OCI-LY3 (cell line): Measurements from ENCODE around the gene GAS7.

Experiments used
- H2AFZ ChIP-seq: fragments of 200-600, 300-600 bp; shearing (Covaris generic); 2 replicates; pipeline ENCODE4 v1.6.0; 2014; ENCODE audit warnings: antibody characterized with exemption, low read depth, low read length
- H3K27ac ChIP-seq: fragments of 200-600, 300-600 bp; sonication (generic); 2 replicates; pipeline ENCODE4 v1.5.1; 2014; ENCODE audit warnings: mild to moderate bottlenecking, low read length, moderate library complexity, mixed read lengths
- H3K27me3 ChIP-seq: fragments of 200-600, 300-600 bp; sonication (generic); 2 replicates; pipeline ENCODE4 v1.6.1; 2014; ENCODE audit warnings: low read depth, low read length, mixed read lengths
- H3K36me3 ChIP-seq: fragments of 200-600, 300-600 bp; sonication (generic); replicated peaks from 2 replicates; pipeline ENCODE3; 2014; ENCODE audit warnings: low read depth, low read length, mixed read lengths
- H3K4me1 ChIP-seq: fragments of 300-600, 200-600 bp; sonication (generic); 2 replicates; pipeline ENCODE4 v1.6.1; 2014; ENCODE audit warnings: low read length, mixed read lengths
- H3K4me2 ChIP-seq: fragments of 200-600, 300-600 bp; sonication (generic); 2 replicates; pipeline ENCODE4 v1.6.1; 2014; ENCODE audit warnings: low read length, mixed read lengths
- H3K4me3 ChIP-seq: fragments of 300-600, 200-600 bp; sonication (generic); 2 replicates; pipeline ENCODE4 v1.5.1; 2014; ENCODE audit warnings: antibody characterized with exemption, mild to moderate bottlenecking, low read length, moderate library complexity
- H3K79me2 ChIP-seq: fragments of 300-600, 200-600 bp; shearing (Covaris generic); 2 replicates; pipeline ENCODE4 v1.6.1; 2014; ENCODE audit warnings: mild to moderate bottlenecking, low read length, mixed read lengths
- H3K9ac ChIP-seq: fragments of 300-600, 200-600 bp; shearing (Covaris generic); 2 replicates; pipeline ENCODE4 v1.6.0; 2014; ENCODE audit warnings: mild to moderate bottlenecking, low read length, moderate library complexity
- H3K9me3 ChIP-seq: fragments of 200-600, 300-600 bp; shearing (Covaris generic); 2 replicates; pipeline ENCODE4 v1.6.1; 2014; ENCODE audit warnings: low read length, mixed read lengths; ENCODE audit not compliant: insufficient read depth
- H4K20me1 ChIP-seq: fragments of 200-600, 300-600 bp; sonication (generic); 2 replicates; pipeline ENCODE4 v1.6.1; 2016; ENCODE audit warnings: low read length, mixed read lengths; ENCODE audit not compliant: insufficient read depth
- EZH2phosphoT487 ChIP-seq: fragments of 200-600 bp; shearing (Covaris generic); IDR thresholded peaks from 2 replicates; pipeline ENCODE4 v1.6.1; 2018; ENCODE audit warnings: antibody characterized with exemption, mixed run types, low read depth
- TF ChIP-seq, protein P1 (sequence below): fragments of 200-600, 300-600 bp; sonication (generic); IDR thresholded peaks from 2 replicates; pipeline ENCODE4 v1.5.1; 2014; ENCODE audit warnings: antibody characterized with exemption, low read length, low read depth

The GAS7 gene

DNA sequence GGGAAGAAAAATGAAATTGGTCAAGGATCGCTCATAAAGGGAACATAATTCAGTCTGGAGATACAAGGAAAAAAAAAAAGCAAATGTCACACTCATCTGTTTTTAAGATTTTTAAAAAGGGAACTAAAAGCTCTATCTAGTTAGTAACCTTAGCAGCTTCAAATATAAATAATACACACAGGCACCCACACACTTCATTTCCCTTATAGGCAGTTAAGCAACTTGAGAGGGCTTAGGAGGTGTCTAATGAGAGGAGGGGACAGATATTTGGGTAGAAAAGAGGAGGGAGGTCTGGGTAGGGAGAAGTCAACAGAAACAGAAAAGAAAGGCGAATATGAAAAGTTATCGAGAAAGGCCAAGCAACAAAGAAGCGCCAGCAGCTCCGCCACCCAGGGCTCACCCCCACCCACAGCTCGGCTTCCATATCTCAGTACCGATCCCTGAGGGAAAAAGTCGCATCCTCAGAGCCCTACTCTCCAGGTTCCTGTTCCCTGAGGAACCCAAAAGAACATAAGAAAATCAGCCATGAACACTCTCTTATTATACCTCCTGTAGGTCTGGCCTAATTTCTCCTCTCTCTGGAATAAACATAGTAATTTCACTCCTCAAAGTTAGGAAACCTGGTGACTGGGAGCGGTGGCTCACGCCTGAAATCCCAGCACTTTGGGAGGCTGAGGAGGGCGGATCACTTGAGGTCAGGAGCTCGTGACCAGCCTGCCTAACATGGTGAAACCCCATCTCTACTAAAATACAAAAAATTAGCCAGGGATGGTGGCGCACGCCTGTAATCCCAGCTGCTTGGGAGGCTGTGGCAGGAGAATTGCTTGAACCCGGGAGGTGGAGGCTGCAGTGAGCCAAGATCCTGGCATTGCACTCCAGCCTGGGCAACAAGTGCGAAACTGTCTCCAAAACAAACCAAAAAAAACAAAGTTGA is 223.7 kb downstream of the GAS7 start:
- Histone ChIP-seq H3K4me3 (no peak overlapping the region), H3K4me1 (no peaks in the 10 kb centered on the region), H3K27me3 (no peaks in the 10 kb centered on the region), H3K9ac (no peak overlapping the region), H3K4me2 (no peak overlapping the region), H3K27ac (no peak overlapping the region), H2AFZ (no peak overlapping the region), H4K20me1 (no peaks in the 10 kb centered on the region), H3K36me3 (no peaks in the 10 kb centered on the region), H3K9me3 (no peaks in the 10 kb centered on the region), H3K79me2 (no peaks in the 10 kb centered on the region)
- TF ChIP-seq EZH2phosphoT487: no peak
- TF ChIP-seq, protein P1, sequence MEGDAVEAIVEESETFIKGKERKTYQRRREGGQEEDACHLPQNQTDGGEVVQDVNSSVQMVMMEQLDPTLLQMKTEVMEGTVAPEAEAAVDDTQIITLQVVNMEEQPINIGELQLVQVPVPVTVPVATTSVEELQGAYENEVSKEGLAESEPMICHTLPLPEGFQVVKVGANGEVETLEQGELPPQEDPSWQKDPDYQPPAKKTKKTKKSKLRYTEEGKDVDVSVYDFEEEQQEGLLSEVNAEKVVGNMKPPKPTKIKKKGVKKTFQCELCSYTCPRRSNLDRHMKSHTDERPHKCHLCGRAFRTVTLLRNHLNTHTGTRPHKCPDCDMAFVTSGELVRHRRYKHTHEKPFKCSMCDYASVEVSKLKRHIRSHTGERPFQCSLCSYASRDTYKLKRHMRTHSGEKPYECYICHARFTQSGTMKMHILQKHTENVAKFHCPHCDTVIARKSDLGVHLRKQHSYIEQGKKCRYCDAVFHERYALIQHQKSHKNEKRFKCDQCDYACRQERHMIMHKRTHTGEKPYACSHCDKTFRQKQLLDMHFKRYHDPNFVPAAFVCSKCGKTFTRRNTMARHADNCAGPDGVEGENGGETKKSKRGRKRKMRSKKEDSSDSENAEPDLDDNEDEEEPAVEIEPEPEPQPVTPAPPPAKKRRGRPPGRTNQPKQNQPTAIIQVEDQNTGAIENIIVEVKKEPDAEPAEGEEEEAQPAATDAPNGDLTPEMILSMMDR: no peak

DNA sequence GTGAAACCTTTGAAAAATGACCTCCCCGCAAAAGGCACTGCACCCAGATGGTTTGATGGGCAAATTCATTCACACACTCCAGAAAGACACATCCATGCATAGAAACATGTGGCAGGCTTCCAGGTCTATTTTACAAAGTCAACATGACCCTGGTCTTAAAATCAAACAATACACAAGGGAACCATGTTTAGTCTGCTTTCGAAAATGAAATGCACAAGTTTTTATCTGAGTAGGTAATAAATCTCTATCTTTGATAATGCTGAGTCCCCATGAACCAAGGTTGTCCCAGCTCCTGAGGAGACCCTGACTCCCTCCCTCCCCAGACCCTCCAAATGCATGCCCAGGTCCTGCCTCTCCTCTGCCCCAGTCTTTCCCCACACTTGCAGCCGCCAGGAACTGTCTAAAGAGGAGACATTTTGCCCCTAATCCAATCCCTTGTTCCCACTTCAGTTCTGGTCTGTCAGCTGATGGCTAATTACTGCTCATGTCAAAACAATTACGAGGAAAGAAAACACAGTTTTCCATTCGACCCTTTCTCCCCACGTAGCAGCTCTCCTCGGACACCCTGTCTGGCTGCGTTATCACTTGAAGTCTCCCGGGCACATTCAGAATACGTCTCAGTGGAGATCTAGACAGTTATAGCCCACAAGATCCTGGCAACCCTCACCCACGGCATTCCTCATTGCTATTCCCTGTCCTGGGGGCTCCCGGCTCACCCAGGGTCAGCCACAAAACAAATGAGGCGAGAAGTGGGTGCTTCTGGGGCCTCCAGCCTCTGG is 224.5 kb downstream of the GAS7 start:
- H3K4me3 ChIP-seq: no peak overlapping the region
- H3K36me3 ChIP-seq: no peaks in the 10 kb centered on the region
- no peaks in the 10 kb centered on the region for H4K20me1 ChIP-seq
- no peaks in the 10 kb centered on the region for H3K4me1 ChIP-seq
- H3K79me2 ChIP-seq: no peaks in the 10 kb centered on the region
- H3K27ac ChIP-seq: no peak overlapping the region
- H3K9ac ChIP-seq: no peak overlapping the region
- no peaks in the 10 kb centered on the region for H3K27me3 ChIP-seq
- no peak overlapping the region for H3K4me2 ChIP-seq
- no peak overlapping the region for H2AFZ ChIP-seq
- TF ChIP-seq EZH2phosphoT487: no peak
- TF ChIP-seq, protein P1: no peak
- H3K9me3 ChIP-seq: no peaks in the 10 kb centered on the region

DNA sequence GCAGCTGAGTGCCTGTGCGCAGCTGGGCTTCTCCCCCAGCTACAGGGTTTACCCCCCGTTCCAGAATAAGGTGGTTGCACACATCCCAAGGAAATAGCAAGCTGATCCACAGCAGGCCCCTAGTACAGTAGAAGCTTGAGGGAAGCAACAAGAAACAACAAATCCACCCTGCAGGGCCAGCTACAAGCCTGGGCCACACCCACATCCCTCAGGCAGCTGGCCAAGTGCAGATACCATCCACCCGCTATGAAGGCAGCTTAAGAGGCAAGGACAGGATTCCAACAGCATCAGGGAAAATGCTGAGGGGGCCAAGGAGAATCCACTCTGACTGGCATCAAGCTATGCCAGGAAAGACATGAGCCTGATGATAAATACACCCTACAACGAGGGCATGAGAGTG is 226.4 kb downstream of the GAS7 start:
- Histone ChIP-seq H3K9me3 (no peaks in the 10 kb centered on the region), H3K9ac (no peak overlapping the region), H3K4me2 (no peak overlapping the region), H4K20me1 (no peaks in the 10 kb centered on the region), H3K27me3 (no peaks in the 10 kb centered on the region), H3K4me3 (no peak overlapping the region), H3K4me1 (no peaks in the 10 kb centered on the region), H3K36me3 (no peaks in the 10 kb centered on the region), H2AFZ (no peak overlapping the region), H3K27ac (no peak overlapping the region), H3K79me2 (no peaks in the 10 kb centered on the region)
- no peak for TF ChIP-seq EZH2phosphoT487
- TF ChIP-seq, protein P1: no peak

DNA sequence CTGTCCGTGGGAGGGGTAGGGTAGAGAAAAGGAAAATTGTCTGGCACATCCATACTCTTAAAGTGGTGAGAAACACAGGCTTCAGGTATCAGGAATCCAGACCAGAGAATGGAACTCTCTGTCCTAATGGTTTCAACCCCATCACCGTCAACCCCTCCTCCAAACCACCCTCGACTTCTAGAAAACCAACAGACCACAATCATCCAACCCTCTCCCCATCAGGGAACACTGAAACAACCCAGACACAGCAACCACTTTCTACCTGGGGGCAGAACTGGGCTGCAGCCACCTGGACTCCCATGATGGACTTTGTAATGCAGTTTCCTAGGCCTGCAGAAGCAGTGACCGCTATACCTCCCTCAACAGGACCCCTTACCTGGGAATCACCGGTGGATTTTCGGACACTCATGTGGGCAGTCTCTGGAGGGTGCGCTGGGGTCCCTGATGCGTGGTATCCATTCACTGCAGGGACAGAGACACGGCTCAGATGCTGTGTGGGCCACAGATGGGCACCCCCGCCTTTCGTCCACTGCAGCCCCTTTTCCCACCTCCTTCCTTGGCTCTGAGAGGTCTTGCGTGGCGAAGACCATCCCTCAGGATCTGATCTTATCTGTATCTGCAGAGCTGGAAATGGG is 229.0 kb downstream of the GAS7 start:
- H3K4me1 ChIP-seq: no peaks in the 10 kb centered on the region
- no peaks in the 10 kb centered on the region for H3K9me3 ChIP-seq
- no peaks in the 10 kb centered on the region for H3K27me3 ChIP-seq
- no peak overlapping the region for H3K27ac ChIP-seq
- H3K9ac ChIP-seq: no peak overlapping the region
- no peaks in the 10 kb centered on the region for H3K79me2 ChIP-seq
- H3K36me3 ChIP-seq: no peaks in the 10 kb centered on the region
- H2AFZ ChIP-seq: no peak overlapping the region
- TF ChIP-seq, protein P1: no peak
- no peak for TF ChIP-seq EZH2phosphoT487
- H3K4me3 ChIP-seq: no peak overlapping the region
- no peaks in the 10 kb centered on the region for H4K20me1 ChIP-seq
- H3K4me2 ChIP-seq: no peak overlapping the region
